NCI-H1694 (cell line): Measurements from ENCODE around the gene RAD51AP2.

Source experiments
- DNase-seq: peaks from one replicate; lab custom pipeline; 2025; lab: John Stamatoyannopoulos, UW

Gene RAD51AP2

DNA sequence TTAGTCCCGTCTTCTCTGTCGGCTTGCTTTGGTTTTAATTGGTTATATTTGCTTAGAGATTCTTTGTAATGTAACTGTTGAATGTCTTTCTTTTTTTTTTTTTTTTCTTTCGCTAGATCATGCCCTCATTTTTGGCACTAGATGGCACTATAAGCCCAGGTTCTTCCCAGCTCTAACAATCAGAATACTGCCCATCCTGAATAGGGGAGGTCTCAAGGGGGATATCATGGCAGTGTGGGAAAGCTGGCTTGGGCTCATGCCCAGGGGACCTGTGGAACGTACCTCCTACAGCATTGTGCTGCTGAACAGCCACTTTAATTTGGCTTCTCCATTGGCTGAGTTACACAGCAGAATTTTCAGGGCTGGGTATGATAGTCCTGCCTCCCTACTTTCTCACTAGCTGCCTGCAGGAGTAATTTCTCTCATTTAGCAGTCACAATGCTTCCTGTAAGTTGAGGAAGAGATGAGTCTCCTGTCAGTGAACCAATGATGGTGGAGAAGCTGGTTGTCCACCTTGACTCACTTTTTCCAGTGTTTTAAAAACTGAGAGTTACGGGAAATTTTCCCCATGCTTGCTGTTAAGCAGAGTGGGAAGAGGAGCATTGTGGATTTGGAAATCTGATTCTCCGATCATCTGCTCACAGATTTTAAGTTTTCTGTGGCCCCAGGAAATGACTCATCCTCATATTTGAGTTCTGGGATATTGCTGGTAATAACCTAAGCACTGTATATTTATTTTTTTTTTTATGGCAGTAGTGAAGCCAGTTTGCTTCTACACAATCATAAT is 47.2 kb downstream of the RAD51AP2 start:
- DNase-seq = peak; percentile 36

DNA sequence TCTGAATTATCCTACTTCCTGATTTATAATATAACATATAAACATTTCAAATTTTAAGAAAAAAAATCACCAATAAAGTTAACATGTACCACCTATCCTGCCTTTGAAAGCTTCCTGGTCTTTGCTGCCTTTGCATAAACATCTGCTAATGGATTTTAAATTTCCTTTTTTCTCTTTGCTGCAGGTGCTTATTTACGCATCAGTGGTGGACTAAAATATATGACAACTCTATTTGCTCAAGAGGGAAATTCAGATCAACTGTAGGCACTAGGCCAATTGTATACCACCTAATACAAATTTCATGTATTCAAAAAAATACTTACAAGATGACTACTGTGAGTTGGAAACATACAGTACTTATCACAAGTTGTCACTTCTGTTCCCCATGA is 57.2 kb downstream of the RAD51AP2 start:
- DNase-seq = no peak
